B cell (primary cell): ENCODE results near the gene CDC34. TPM values are rescaled to one million over a fixed set of nuclear protein-coding genes. Genes with fewer than 3 reads are reported as not detected.

Experiments
- ATAC-seq: fragments of 200-7000 bp; cut with Tn5 transposase; one replicate; pipeline ENCODE4 v1.10.0; 2021; ENCODE audit warnings: low read depth, mild to moderate bottlenecking, moderate number of reproducible peaks, moderate library complexity
- CTCF ChIA-PET: fragments of 350-600 bp; sonication (Branson Sonifier 250); formaldehyde crosslinking; loops from one replicate; lab custom pipeline; 2021; ENCODE audit warnings: antibody characterized with exemption, inconsistent platforms; lab: Charles Lee
- POLR2A ChIA-PET: fragments of 350-600 bp; sonication (Branson Sonifier 250); formaldehyde crosslinking; loops from one replicate; lab custom pipeline; 2021; ENCODE audit warnings: antibody characterized with exemption; lab: Charles Lee
- DNase-seq: peaks from one replicate; pipeline ENCODE4 v3.0.0; 2013
- H2AFZ ChIP-seq: 2 replicates; pipeline ENCODE4 v1.6.1; 2012; ENCODE audit warnings: mild to moderate bottlenecking, low read depth, low read length; ENCODE audit not compliant: insufficient read depth, poor library complexity, severe bottlenecking
- H3K27ac ChIP-seq, 2 donors: 1 replicate in 1 of 2; 2 replicates in 1 of 2; pipeline ENCODE4 v1.5.1; 2012 to 2013; ENCODE audit warnings: low read length in 2 of 2, mild to moderate bottlenecking in 2 of 2, moderate library complexity in 1 of 2
- H3K27me3 ChIP-seq, 4 experiments: fragments of 200-600 bp in 1 of 4; sonication (generic) in 1 of 4; replicated peaks in 1 of 4; 1 replicate in 2 of 4; 2 replicates in 2 of 4; pipeline versions ENCODE4 v1.6.1 to v1.7.0; 2013 to 2016; ENCODE audit warnings: low read length in 3 of 4, mild to moderate bottlenecking in 2 of 4, mixed read lengths in 1 of 4, moderate library complexity in 1 of 4; ENCODE audit not compliant: insufficient read depth in 4 of 4, control insufficient read depth in 3 of 4; ENCODE audit errors: control extremely low read depth in 1 of 4
- H3K36me3 ChIP-seq, 2 experiments: replicated peaks in 1 of 2; 1 replicate in 1 of 2; 2 replicates in 1 of 2; pipeline versions ENCODE4 v1.6.1 to v1.7.1; 2013; ENCODE audit warnings: low read length in 1 of 2; ENCODE audit not compliant: insufficient read depth in 2 of 2, control insufficient read depth in 1 of 2; ENCODE audit errors: control extremely low read depth in 1 of 2, extremely low read depth in 1 of 2
- H3K4me1 ChIP-seq, 2 donors: fragments of 200-600 bp in 1 of 2; sonication (generic) in 1 of 2; 1 replicate in 1 of 2; 2 replicates in 1 of 2; pipeline versions ENCODE4 v1.5.1 to v1.6.1; 2013 to 2017; ENCODE audit warnings: low read length in 2 of 2; ENCODE audit not compliant: control insufficient read depth in 2 of 2, insufficient read depth in 2 of 2
- H3K4me2 ChIP-seq: replicated peaks from 2 replicates; pipeline ENCODE3; 2012; ENCODE audit warnings: mild to moderate bottlenecking, low read depth, low read length; ENCODE audit not compliant: poor library complexity, severe bottlenecking
- H3K4me3 ChIP-seq, 5 experiments: fragments of 200-600 bp in 1 of 5; sonication (generic) in 1 of 5; 1 replicate in 3 of 5; 2 replicates in 2 of 5; pipeline versions ENCODE4 v1.5.1 to v1.7.0; 2011 to 2016; ENCODE audit warnings: low read length in 4 of 5, mild to moderate bottlenecking in 4 of 5, low read depth in 2 of 5, control low read depth in 1 of 5, moderate library complexity in 1 of 5; ENCODE audit not compliant: insufficient read depth in 1 of 5; ENCODE audit errors: control extremely low read depth in 1 of 5, extremely low read depth in 1 of 5
- H3K79me2 ChIP-seq: fragments of 200-600 bp; sonication (generic); one replicate; pipeline ENCODE4 v1.6.0; 2016; ENCODE audit warnings: low read length; ENCODE audit not compliant: control insufficient read depth, insufficient read depth
- H3K9ac ChIP-seq: fragments of 200-600 bp; sonication (generic); 2 replicates; pipeline ENCODE4 v1.6.1; 2017; ENCODE audit warnings: mild to moderate bottlenecking, low read length, moderate library complexity
- H3K9me3 ChIP-seq, 3 donors: one replicate each; pipeline versions ENCODE4 v1.6.1 to v1.7.1; 2013; ENCODE audit warnings: low read length in 2 of 3; ENCODE audit not compliant: control insufficient read depth in 2 of 3, insufficient read depth in 1 of 3; ENCODE audit errors: control extremely low read depth in 1 of 3
- H4K20me1 ChIP-seq: 2 replicates; pipeline ENCODE4 v1.6.0; 2012; ENCODE audit warnings: mild to moderate bottlenecking, low read length; ENCODE audit not compliant: insufficient read depth, control insufficient read depth, poor library complexity, severe bottlenecking
- H3K27ac Mint-ChIP-seq: one replicate; pipeline ENCODE4 v1.8.0; 2021; ENCODE audit warnings: mixed read lengths
- H3K27me3 Mint-ChIP-seq: one replicate; pipeline ENCODE4 v1.8.0; 2021; ENCODE audit warnings: mixed read lengths
- H3K4me1 Mint-ChIP-seq: one replicate; pipeline ENCODE4 v1.8.0; 2021; ENCODE audit warnings: mixed read lengths
- H3K4me3 Mint-ChIP-seq: one replicate; pipeline ENCODE4 v1.8.0; 2021; ENCODE audit warnings: mixed read lengths
- H3K9me3 Mint-ChIP-seq: one replicate; pipeline ENCODE4 v1.8.0; 2022; ENCODE audit warnings: mixed read lengths; ENCODE audit not compliant: insufficient read depth
- CTCF ChIP-seq: fragments of 200-600 bp; IDR thresholded peaks from one replicate; pipeline ENCODE4 v1.8.0; 2022; ENCODE audit warnings: antibody characterized with exemption, mild to moderate bottlenecking
- EZH2 ChIP-seq: IDR thresholded peaks from 2 replicates; pipeline ENCODE4 v1.6.1; 2012; ENCODE audit warnings: borderline replicate concordance, low read depth, mild to moderate bottlenecking, moderate library complexity, low read length; ENCODE audit not compliant: insufficient read depth, poor library complexity, severe bottlenecking
- WGBS: methylation state at CpG from one replicate; pipeline ENCODE4 v1.1.5; 2013; ENCODE audit warnings: missing lambda C conversion rate; ENCODE audit not compliant: insufficient coverage; 5-methylcytosine and 5-hydroxymethylcytosine counted together
- intact Hi-C: fragments of 100-400 bp; cut with micrococcal nuclease; formaldehyde crosslinking; loops from one replicate; pipeline ENCODE4 v1.10.0; 2022
- polyA plus RNA-seq: library from polyadenylated mRNA; depleted of rRNA; stranded (reverse); fragments of >200 nt; gene quantifications from 2 replicates; pipeline ENCODE4 v1.2.3, GENCODE V29; 2012
- total RNA-seq, 2 donors: library from RNA; stranded (reverse); fragments of 120-200 nt in 1 of 2; gene quantifications; 1 replicate in 1 of 2; 2 replicates in 1 of 2; pipeline versions ENCODE4 v1.2.3 to v1.2.4, GENCODE V29; 2013 to 2022

CDC34 gene
- total and polyA plus RNA-seq, 2 donors (not counting 1 experiment from before 2014, with no cell fraction given): 26.9 to 28.4 TPM

DNA sequence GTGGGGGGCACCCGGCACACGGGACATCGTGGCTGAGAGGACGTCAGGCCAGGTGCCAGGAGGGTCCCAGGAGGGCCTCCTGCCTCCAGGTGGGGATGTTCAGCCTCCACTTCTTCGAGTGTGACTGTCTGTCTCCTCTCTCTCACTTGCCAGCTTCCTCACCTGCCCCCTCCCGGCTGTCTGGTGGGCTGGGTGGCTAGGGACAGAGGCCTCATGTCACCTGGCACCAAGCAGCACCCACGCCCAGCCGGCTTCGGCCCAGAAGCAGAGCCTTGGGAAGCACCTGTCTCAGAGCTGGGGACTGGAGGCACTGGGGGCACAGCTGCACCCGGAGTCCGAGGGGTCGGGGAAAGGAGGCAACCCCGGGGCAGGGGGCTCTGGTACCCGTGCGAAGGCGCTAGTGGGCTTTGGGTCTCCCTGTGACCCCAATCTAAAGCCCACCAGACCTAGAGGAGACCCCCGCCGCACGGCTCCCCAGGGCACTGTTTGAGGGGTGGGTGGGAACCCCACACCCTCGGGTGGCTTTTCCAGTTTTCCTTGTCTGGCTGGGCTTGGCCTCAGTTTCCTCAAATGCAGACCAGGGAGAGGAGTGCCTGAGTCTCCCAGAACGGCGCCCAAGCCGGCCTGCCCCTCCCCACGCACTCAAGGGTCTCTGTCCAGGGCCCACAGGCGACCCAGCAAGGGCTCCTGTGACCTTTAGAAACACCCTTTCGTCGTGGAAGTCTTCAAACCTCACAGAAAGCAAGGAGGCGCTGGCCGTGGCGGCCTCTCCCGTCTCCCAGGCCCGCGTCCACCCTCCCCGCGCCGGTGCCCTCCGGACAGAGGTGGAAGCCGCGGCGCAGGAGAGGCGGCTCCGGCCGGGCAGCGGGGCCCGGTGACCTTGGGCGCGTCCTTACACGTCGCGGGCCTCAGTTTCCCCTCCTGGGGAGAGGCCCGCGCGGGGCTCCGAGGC is 57.5 kb downstream of the CDC34 start:
- Mint-ChIP-seq H3K4me1 (peaks cover 15% of the 10 kb centered on the region), H3K27ac (no peak overlapping the region), H3K9me3 (no peaks in the 10 kb centered on the region), H3K4me3 (peak overlapping the region; percentile 57), H3K27me3 (peaks cover 21% of the 10 kb centered on the region)
- Histone ChIP-seq H3K36me3 (no peaks in the 10 kb centered on the region), H3K27me3 (peaks cover 0 to 56% (median 21%) of the 10 kb centered on the region in 4 experiments), H3K27ac (no peak overlapping the region), H3K79me2 (no peaks in the 10 kb centered on the region), H3K4me3 (no peak overlapping the region), H2AFZ (peak overlapping the region; percentile 27), H3K9ac (no peak overlapping the region), H3K4me1 (peaks cover 17% of the 10 kb centered on the region in 2 donors), H3K9me3 (peaks cover 0 to 14% (median 0%) of the 10 kb centered on the region in 3 donors), H4K20me1 (peaks cover 6% of the 10 kb centered on the region), H3K4me2 (peak overlapping the region; percentile 66)
- DNase-seq: peak; percentile 66
- WGBS: 18% methylated on average over 49 of the region's 54 CpGs
- no peak for TF ChIP-seq CTCF
- TF ChIP-seq EZH2: no peak
- no peak for ATAC-seq
- POLR2A ChIA-PET: interaction anchor here (0.6 kb wide), 1 partner anchor 39 kb away, joined by 6 read pairs; no protein-coding TSS in a partner anchor
- CTCF ChIA-PET: interaction anchor here (1.6 to 2.8 kb wide), 2 partner anchors 39 to 145 kb away, joined by 3 to 10 read pairs; no protein-coding TSS in a partner anchor
- intact Hi-C loops: loop anchor here (2.0 kb wide), 1 partner anchor 16 kb away; the partner anchor contains the start of gene BSG
